HG02884 (cell line): ENCODE measurements around the gene BRCA2.

Source experiments
- ATAC-seq: cut with Tn5 transposase; IDR thresholded peaks from one replicate; pipeline ENCODE4 v1.9.1; 2021; ENCODE audit warnings: mild to moderate bottlenecking, moderate library complexity; ENCODE audit not compliant: unreplicated experiment

BRCA2 gene, protein sequence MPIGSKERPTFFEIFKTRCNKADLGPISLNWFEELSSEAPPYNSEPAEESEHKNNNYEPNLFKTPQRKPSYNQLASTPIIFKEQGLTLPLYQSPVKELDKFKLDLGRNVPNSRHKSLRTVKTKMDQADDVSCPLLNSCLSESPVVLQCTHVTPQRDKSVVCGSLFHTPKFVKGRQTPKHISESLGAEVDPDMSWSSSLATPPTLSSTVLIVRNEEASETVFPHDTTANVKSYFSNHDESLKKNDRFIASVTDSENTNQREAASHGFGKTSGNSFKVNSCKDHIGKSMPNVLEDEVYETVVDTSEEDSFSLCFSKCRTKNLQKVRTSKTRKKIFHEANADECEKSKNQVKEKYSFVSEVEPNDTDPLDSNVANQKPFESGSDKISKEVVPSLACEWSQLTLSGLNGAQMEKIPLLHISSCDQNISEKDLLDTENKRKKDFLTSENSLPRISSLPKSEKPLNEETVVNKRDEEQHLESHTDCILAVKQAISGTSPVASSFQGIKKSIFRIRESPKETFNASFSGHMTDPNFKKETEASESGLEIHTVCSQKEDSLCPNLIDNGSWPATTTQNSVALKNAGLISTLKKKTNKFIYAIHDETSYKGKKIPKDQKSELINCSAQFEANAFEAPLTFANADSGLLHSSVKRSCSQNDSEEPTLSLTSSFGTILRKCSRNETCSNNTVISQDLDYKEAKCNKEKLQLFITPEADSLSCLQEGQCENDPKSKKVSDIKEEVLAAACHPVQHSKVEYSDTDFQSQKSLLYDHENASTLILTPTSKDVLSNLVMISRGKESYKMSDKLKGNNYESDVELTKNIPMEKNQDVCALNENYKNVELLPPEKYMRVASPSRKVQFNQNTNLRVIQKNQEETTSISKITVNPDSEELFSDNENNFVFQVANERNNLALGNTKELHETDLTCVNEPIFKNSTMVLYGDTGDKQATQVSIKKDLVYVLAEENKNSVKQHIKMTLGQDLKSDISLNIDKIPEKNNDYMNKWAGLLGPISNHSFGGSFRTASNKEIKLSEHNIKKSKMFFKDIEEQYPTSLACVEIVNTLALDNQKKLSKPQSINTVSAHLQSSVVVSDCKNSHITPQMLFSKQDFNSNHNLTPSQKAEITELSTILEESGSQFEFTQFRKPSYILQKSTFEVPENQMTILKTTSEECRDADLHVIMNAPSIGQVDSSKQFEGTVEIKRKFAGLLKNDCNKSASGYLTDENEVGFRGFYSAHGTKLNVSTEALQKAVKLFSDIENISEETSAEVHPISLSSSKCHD (N-terminal part only)

GRCh38 chr13:32315238-32316027 is at the start of gene BRCA2, which contains the start of gene ZAR1L:
Gene BRCA2 (plus strand): TSS chr13:32315508. CDS start chr13:32316461, 953 bp downstream.
Gene ZAR1L (minus strand): TSS chr13:32315363. CDS start chr13:32311925, 3,438 bp downstream.
- ATAC-seq: peak; percentile 89

- ATAC-seq: no peak
Measured at GRCh38 chr13:32265726-32266125, 49.6 kb upstream of the BRCA2 start.

- no peak for ATAC-seq
Measured at GRCh38 chr13:32266130-32266529, 49.2 kb upstream of the BRCA2 start.

- ATAC-seq: peak; percentile 84
Measured at GRCh38 chr13:32267836-32268439, 47.4 kb upstream of the BRCA2 start.

- ATAC-seq: no peak
Measured at GRCh38 chr13:32272021-32272683, 43.2 kb upstream of the BRCA2 start.

DNA sequence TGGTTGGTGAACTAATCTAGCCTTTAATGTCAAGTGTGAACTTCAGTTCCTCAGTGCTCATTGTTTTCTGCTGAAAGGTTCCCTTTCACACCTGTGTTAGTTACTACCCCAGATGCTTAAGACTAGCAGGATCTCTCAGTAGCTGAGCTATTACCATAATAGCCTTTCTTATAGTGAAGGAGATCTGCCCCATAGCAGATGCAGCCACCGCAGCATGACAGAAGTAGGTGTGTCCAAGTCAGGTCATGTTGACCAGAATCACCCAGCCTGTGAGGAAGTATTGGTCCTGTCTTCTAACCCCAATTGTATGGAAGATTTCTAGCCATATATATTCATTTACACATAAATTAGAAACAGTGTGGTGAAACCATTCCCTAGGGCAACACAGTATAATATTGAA is 37.5 kb upstream of the BRCA2 start:
- no peak for ATAC-seq

DNA sequence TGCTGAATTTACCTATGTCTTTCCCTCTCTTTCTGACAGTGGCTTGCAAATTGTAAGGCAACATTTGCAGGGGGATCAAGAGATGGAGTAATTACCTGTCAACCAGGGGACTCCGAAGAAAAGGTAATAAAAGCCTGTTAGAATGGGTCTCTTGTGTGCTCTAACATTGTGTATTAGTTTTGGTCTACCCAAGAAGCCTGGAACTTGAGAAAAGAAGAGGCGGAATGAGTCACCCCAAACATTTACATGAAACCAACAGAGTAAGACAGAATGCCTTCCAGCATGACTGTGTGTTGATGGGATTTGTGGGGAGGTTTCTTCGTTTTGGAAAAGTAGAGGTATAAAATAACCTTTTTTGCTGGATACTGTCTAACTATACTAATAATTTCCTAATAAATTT is 36.9 kb upstream of the BRCA2 start:
- no peak for ATAC-seq

DNA sequence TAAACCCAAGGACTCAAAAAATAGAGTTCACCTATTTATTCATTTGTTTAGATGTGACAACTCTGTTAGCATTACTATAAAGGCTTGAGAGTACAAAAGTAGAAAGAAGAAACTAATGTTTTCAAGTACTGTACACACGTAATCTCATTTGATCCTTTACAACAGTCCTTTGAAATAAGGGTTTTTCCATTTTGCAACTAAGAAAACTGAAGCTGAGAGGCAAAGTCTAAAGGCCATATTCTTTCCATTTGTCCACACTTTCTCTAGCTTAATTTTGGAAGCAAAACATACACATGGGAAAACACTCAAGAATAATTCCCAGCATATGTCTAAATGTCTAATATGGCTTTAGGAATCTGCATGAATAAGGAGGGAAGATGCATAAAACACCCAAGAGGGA is 34.2 kb upstream of the BRCA2 start:
- ATAC-seq: no peak

DNA sequence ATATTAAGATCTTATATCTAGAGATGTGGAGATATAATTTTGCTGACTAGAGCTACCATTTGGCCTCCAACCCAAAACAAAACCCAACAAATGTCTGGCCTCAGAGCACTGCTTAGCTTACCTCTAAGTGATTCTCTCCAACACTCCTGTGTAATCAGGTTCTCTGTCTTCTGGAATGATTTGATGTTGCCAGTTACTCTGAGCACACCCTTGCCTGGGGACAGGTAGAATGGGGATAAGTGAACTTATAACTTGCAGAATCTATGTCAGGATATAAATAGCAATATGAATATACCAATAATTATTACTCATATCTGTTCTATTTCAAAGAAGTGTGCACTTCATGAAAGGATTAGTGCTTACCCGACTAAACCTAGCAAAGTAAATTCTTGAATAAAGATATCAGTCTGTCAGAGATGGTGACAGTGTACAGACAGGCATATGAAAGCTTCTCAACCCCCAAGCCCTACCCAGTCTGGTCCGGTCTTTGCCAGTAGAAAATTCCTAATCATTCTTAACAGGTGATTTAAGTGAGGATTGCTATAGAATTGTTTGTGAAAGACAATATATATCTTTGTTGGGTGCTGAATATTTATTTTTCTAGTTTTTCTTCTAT is 33.1 kb upstream of the BRCA2 start:
- ATAC-seq: no peak

GRCh38 chr13:32284927-32285632 is 30.2 kb upstream of the BRCA2 start:
- no peak for ATAC-seq

GRCh38 chr13:32285633-32285965 is 29.7 kb upstream of the BRCA2 start:
- ATAC-seq: no peak

DNA sequence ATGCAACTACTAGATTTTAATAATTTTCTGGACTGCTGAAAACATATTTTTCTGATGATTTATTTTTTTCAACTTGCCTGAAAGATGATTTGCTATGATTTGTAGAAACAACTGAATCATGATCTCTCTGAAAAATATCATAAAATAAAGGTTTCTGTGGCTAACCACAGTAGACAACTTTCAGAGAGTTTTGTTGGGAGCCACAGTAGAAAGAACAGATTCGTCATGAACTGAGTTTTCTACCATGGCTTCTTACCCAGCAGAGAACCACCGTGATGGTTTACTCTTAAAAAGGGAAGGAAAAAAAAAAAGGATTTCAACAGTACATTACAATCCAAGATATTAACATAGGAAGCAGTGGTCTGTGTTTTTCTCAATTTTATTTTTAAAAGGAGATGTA is 18.1 kb upstream of the BRCA2 start:
- ATAC-seq: no peak

GRCh38 chr13:32298695-32299094 is 16.6 kb upstream of the BRCA2 start:
- ATAC-seq: no peak

GRCh38 chr13:32299893-32300292 is 15.4 kb upstream of the BRCA2 start:
- ATAC-seq: no peak

DNA sequence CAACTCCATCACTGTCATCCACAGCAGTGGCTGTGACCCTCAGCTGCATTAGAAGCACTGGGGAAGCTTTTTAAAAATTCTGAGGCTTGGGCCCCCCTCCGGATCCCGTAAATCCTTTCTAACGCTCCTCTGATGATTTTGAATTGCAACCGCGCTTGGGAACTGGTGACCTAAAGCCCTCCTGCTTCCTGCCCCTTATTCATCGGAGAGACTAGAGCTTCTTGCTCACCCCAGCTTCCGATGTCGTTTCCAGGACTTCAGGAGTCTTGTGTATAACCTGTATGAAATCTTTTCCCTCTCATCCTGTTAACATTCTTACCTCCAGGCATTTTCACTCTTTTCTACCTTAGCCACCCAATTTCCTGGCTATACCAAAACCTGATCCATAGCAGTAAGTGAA is 14.9 kb upstream of the BRCA2 start:
- no peak for ATAC-seq

GRCh38 chr13:32300920-32301319 is 14.4 kb upstream of the BRCA2 start:
- no peak for ATAC-seq

DNA sequence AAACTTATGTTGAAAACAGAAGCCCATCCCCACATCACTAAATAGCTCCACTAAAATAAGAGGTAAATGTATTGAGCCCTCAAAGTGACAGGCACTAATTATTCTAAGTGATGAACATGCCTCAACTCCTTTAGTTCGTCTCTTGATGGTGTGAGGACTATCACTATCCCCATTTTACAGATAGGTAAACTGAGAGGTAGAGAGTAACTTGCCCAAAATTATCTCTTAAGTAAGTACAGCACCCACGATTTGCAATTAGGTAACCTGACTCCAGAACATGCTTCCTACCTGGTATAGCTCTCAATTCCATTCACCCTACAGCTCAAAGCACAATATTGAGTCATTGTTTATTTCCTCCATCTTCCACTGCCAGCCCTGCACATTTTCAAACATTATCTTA is 12.8 kb upstream of the BRCA2 start:
- no peak for ATAC-seq

DNA sequence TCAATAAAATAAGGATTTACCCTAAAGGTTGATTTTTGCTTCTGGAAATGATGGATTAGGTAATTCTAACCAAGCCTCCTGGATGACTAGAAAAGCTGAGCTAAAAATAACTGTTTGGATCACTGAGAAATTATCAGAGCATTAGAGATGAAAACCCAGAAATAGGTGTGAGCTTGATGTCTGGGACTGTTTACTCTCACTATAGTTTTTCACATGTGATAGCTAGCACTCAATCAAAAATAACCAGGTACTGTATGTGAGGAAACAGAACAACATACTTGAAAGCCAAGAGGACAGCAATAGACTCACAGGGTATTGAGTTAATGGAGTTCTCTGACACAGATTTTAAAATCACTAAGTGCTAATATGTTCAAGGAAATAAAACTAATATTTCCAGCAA is 9.7 kb upstream of the BRCA2 start:
- no peak for ATAC-seq
